ENCODE data around the gene SCG3.

- TF ChIP-seq TAF1 (CRISPR knock-in tag; IDR thresholded peaks at IDR 0.05) = no peak
- no peak for TF ChIP-seq PBX3 (CRISPR knock-in tag; IDR thresholded peaks at IDR 0.05; ENCODE audit: borderline replicate concordance)
- TF ChIP-seq PAXIP1 (CRISPR knock-in tag; conservative IDR thresholded peaks at IDR 0.05) = no peak
- TF ChIP-seq ZSCAN25 (CRISPR knock-in tag; IDR thresholded peaks at IDR 0.05) = no peak
- TF ChIP-seq MAFG (CRISPR knock-in tag; IDR thresholded peaks at IDR 0.05) = no peak
- no peak for TF ChIP-seq PHF20 (CRISPR knock-in tag; IDR thresholded peaks at IDR 0.05)
- no peak for TF ChIP-seq ZBTB43 (CRISPR knock-in tag; conservative IDR thresholded peaks at IDR 0.05)
Observed at GRCh38 chr15:51718746-51719145, 37.4 kb downstream of the SCG3 start.
